Endothelial cell of umbilical vein (primary cell): ENCODE results near the gene NUP214.

ENCODE experiments used
- EZH2 ChIP-seq: IDR thresholded peaks from 2 replicates; pipeline ENCODE4 v1.6.1; 2012; ENCODE audit warnings: borderline replicate concordance, low read depth, mild to moderate bottlenecking, moderate library complexity, low read length, inconsistent platforms; ENCODE audit not compliant: severe bottlenecking
- POLR2A ChIP-seq: IDR thresholded peaks from 2 replicates; pipeline ENCODE4 v1.6.1; 2012; ENCODE audit warnings: low read depth, mild to moderate bottlenecking, control low read depth, low read length
- POLR2AphosphoS5 ChIP-seq: IDR thresholded peaks from 2 replicates; pipeline ENCODE4 v1.6.1; 2012; ENCODE audit warnings: low read depth, mild to moderate bottlenecking, control low read depth, low read length, moderate library complexity; ENCODE audit not compliant: insufficient read depth
- TF ChIP-seq, protein P1 (sequence below), 2 donors: IDR thresholded peaks; 1 replicate in 1 of 2; 2 replicates in 1 of 2; pipeline ENCODE4 v1.5.1; 2011; ENCODE audit warnings: low read length in 2 of 2, mild to moderate bottlenecking in 2 of 2, moderate library complexity in 2 of 2, control low read depth in 1 of 2, inconsistent platforms in 1 of 2, low read depth in 1 of 2; ENCODE audit not compliant: insufficient read depth in 1 of 2; ENCODE audit errors: extremely low read depth in 1 of 2

DNA sequence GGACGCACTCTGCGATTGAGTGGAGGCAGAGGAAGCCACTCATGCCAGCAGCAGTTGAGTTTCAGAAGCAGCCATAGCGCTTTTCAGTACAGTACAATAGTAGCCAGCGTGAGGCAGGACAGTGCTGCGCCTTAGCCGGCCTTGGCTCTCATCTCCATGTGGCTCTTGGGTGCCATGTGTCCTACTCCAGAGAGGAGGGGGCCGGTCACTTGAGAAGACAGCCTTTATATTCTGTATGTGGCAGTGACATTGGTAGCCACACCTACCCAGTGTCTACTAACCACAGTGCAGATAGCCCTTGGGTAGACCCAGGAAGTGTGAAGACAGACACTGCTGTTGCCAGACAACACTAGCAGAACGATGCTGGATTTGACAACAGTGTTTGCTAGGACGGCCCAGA, 108.6 kb downstream of the NUP214 start:
- TF ChIP-seq, protein P1, sequence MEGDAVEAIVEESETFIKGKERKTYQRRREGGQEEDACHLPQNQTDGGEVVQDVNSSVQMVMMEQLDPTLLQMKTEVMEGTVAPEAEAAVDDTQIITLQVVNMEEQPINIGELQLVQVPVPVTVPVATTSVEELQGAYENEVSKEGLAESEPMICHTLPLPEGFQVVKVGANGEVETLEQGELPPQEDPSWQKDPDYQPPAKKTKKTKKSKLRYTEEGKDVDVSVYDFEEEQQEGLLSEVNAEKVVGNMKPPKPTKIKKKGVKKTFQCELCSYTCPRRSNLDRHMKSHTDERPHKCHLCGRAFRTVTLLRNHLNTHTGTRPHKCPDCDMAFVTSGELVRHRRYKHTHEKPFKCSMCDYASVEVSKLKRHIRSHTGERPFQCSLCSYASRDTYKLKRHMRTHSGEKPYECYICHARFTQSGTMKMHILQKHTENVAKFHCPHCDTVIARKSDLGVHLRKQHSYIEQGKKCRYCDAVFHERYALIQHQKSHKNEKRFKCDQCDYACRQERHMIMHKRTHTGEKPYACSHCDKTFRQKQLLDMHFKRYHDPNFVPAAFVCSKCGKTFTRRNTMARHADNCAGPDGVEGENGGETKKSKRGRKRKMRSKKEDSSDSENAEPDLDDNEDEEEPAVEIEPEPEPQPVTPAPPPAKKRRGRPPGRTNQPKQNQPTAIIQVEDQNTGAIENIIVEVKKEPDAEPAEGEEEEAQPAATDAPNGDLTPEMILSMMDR (IDR thresholded peaks at IDR 0.05; ENCODE audit: extremely low read depth in 1 of 2, insufficient read depth in 1 of 2, low read depth in 1 of 2, low read length in 2 of 2), result no peak
- no peak for TF ChIP-seq POLR2AphosphoS5
- TF ChIP-seq EZH2, result no peak
- no peak for TF ChIP-seq POLR2A
